Astrocyte of the hippocampus (primary cell): ENCODE results near the gene ASIC4.

Experiments
- DNase-seq: peaks from one replicate; pipeline ENCODE4 v3.0.0; 2011; ENCODE audit warnings: low read depth, low spot score

ASIC4 gene

DNA sequence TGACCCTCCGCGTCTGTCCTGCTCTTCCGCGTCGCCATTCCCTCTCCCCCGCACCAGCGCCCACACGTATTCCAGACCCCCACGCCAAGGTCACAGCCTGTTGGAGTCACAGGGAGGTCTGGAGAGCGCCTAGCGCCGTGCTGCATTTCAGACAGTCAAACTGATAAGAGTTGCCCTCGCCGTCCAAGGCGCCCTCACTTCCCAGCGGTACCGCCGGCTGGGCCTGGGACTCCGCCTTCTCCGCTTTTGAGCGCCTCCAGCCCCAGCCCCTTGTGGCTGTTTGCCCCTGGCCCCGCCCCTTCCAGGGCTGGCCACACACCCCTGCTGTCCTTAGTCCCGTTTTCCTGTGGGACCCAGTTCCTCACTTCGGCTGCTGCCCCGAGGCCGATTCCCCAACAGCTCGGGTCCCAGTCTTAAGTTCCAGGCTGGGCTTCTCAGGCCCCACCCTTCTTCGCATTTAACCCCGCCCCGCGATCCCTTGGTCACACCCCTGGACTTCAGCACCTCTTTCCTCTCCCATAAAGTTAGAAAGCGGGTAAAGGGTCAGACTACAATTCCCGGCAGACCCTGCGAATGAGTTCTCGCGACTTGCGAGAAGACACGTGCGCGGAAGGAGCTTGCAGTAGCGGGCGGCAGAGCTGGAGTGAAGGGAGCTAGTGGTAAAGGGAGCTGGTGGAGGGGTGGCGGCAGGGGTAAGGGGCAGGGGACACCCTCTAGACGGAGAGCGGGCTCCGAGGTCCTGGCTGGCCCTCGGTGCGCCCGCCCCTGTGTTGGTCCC lies 15.8 kb upstream of the ASIC4 start, which contains the start of gene GMPPA:
GMPPA (plus strand) TSS at position 612 of the 778 bp plus-strand sequence. CDS start 1,085 bp downstream, outside the sequence.
- DNase-seq = peak; percentile 98

DNA sequence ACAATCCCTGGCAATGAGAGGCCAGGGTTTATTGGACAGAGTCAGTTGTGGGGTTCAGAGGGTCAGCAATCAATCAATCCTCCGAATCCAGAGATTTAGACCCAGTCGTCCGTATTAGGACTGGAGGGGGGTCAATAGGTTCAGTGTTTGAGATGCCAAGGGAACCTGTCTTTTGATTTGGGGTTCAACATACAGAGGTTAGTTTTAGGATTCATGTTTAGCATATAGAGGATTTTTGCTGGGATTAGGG lies 15.3 kb upstream of the ASIC4 start:
- DNase-seq = no peak

- DNase-seq = no peak
These were observed 14.7 kb upstream of the ASIC4 start for GRCh38 chr2:219499555-219499954.

GRCh38 chr2:219500135-219500534 lies 14.1 kb upstream of the ASIC4 start:
- DNase-seq = no peak

GRCh38 chr2:219501849-219502248 lies 12.4 kb upstream of the ASIC4 start:
- DNase-seq = no peak

- no peak for DNase-seq
These were observed 11.7 kb upstream of the ASIC4 start for GRCh38 chr2:219502618-219503017.

DNA sequence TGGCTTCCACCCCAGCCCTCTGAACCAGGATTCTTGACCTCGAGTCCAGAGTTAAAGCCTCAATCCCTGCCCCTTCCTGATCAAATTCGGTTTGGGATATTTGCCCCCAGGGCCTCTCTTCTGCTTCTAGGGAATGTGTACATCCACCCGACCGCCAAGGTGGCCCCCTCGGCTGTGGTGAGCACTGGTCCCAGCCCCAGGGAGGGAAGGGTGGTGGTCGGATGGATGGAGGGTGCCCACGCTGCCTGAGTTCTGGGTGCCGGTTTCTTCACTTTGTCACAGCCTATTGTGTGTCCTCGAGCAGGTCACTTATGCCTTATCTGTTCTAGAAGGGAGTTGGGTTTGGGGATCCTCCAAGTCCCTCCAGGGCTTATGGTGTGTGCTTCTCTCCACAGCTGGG lies 8.7 kb upstream of the ASIC4 start:
- no peak for DNase-seq

- no peak for DNase-seq
These were observed 8.0 kb upstream of the ASIC4 start for GRCh38 chr2:219506153-219506801.

GRCh38 chr2:219506802-219507526 lies 7.3 kb upstream of the ASIC4 start:
- DNase-seq = peak; percentile 44

GRCh38 chr2:219507581-219508443 lies 6.5 kb upstream of the ASIC4 start:
- DNase-seq = peak; percentile 57

DNA sequence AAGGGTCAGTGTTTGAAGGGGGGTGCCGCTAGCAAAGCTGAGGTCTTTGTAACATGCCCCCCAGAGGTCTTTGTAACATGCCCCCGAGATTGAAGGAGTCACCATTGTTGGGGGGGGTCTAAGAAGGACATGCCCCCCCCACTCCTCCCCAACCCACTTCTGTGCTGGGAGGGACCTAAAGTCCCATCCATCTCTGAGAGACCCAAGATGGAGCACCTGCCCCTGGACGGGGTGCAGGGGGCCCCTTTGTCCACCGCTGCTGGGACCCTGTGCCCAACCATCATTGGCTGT lies 5.9 kb upstream of the ASIC4 start:
- no peak for DNase-seq

DNA sequence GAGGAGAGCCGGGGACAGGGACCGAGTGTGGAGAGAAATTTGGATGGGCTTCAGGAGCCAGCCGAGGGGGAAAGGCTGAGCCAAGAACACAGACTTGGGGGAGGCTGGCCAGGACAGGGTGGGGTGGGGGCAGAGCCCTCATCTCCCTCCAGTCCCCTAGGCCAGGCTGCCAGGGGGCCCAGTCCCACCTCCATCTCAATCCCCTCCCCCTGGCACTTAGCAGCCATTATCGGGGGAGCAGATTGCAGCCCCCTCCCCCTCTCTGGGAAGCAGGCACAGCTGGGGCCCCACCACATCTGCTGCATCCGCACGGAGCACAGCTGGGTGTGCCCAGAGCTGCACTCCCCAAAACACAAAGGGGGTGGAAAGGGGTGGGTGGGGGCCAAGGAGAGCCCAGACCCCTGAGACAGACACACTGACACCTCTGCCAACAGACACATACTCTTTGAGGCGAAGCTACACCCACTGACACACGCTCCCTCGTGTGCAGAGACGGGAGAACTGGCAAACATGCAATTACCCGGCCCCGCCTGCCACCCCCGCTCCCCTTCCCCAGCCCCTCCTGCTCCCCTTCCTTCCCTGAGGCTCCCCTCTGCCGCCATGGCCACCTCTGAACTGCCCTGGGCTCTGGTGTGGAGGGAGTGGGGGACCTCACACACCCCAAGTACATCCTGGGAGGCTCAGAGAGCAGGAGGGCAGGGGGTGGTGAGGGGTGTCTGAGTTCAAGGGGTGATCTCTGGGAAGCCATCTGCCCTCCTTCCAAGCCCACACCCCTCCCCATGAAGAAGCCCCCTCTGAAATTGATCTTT lies 5.1 kb upstream of the ASIC4 start:
- DNase-seq = no peak

DNA sequence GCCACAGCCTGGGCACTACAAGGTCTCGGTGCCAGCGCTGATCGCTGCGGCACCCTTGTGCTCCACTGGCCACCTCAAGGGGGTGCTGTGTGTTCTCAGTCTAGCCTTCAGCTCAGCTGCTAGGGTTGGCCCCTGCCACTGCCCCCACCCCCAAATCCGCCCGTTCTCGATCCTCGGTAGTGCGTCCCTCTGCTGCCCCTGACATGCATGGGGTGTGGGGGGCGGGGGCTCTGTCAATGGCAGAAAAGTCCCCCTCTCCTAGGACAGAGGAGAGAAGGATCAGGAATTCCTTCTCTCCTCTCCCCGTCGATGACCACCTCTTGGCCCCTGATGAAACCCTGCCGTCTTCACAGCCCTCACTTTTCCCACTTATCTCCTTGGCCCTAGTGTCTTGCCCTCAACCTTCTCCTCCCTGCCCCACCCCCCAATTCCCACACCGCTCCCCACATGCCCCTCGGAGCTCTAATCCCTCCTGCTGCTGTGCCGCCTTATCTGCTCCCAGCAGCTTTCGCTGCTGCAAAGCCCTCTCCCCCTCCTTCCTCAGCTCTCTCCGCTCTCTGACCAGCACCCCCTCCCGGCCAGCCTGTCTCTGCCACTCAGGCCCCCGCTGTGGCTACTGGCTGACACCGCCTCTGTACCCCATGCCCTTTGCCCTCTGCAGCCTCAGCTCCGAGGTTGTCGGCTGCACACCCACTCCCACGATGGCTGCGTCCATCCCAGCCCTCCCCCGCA lies 4.3 kb upstream of the ASIC4 start:
- peak; percentile 77 for DNase-seq

DNA sequence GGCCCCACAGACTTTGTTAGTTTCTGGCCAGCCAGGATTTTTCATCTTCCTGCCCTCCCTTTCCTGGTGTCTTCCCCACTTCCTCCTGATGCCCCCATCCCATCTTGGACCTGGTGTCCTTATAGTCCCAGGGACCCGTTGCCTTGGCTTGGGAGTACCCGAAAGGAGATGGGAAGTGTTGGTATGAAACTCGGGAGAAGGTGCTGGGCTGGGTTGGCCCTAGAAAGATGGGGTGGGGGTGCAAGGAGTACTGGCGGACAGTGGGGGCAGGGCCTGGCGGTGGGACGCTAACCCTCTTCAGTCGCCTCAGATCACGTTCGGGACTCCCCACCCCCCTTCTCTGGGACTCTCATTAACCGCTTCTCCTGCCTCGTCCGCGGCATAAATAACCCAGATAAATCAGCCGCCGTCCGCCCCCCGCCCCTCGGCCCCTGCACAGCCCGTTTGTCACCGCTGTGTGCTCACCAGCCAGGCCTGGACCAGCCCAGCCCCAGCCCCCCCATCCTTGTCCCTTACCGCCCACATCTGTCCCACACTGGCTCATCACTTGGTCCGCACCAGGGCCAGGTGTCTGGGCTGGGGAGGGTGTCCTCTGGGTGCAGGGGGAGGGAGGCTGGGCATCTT lies 3.7 kb upstream of the ASIC4 start:
- DNase-seq = no peak

DNA sequence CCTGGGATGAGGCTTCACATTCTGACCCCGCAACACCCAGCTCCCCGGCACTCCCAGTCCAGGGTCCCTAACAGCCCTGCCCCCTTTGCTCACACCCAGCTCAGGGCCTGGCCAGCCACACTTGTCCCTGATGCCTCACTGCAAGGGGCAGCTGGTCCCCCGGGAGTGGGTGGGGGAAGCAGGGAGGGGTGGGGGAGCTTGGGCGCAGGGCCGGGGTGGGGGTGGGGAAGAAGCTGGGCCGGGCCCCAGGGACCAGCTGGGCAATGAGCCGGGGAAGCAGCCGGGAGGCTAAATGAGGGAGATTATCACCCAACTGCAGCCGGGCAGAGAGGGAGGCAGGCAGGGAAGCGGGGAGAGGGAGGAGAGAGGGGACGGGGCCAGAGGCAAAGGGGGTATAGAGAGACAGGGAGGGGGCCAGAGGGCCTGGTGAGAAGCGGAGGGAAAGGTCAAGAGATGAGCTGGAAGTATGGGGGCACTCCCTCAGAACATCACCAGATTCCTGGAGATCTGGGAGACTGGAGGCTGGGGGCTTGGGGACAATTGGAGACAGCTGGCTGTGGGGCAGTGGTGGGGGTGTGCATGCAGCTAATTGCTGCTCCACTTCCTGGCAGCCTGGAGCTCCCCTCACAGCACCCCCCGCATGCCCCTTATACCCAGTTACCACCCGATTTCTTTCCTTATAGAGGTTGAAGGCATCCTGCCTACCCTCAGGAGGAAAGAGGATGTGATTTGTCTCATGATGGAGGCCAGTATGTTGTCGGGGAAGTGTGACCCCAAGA lies 2.5 kb upstream of the ASIC4 start:
- DNase-seq = no peak

GRCh38 chr2:219512524-219513216 lies 1.6 kb upstream of the ASIC4 start:
- DNase-seq = no peak

GRCh38 chr2:219513787-219514186 lies 495 bp upstream of the ASIC4 start:
- no peak for DNase-seq

GRCh38 chr2:219514836-219515235 lies 554 bp downstream of the ASIC4 start:
- DNase-seq = no peak
